IMR-90 (cell line): ENCODE data around the gene ZNF248.

Experiments used
- BHLHE40 ChIP-seq: fragments of 150-350 bp; IDR thresholded peaks from 2 replicates; pipeline ENCODE4 v1.6.1; 2016; ENCODE audit warnings: mild to moderate bottlenecking, low read depth, low read length
- CEBPB ChIP-seq: IDR thresholded peaks from 2 replicates; pipeline ENCODE4 v1.6.1; 2012; ENCODE audit warnings: low read depth, low read length, improper control_type of control experiment
- CHD1 ChIP-seq: IDR thresholded peaks from 2 replicates; pipeline ENCODE4 v1.6.1; 2012; ENCODE audit warnings: low read depth, low read length, improper control_type of control experiment
- MAZ ChIP-seq: IDR thresholded peaks from 2 replicates; pipeline ENCODE4 v1.6.1; 2012; ENCODE audit warnings: low read depth, mild to moderate bottlenecking, low read length, improper control_type of control experiment, moderate library complexity, borderline replicate concordance
- MXI1 ChIP-seq: IDR thresholded peaks from 2 replicates; pipeline ENCODE4 v1.6.1; 2012; ENCODE audit warnings: low read depth, mild to moderate bottlenecking, low read length, moderate library complexity, borderline replicate concordance
- NFE2L2 ChIP-seq: fragments of 150-350 bp; IDR thresholded peaks from 2 replicates; pipeline ENCODE4 v1.6.1; 2016; ENCODE audit warnings: low read depth, mild to moderate bottlenecking, low read length
- POLR2A ChIP-seq: IDR thresholded peaks from 2 replicates; pipeline ENCODE4 v1.6.1; 2012; ENCODE audit warnings: mild to moderate bottlenecking, low read depth, low read length
- RAD21 ChIP-seq: IDR thresholded peaks from 2 replicates; pipeline ENCODE4 v1.6.1; 2012; ENCODE audit warnings: low read length, improper control_type of control experiment
- RCOR1 ChIP-seq: IDR thresholded peaks from 2 replicates; pipeline ENCODE4 v1.6.1; 2012; ENCODE audit warnings: mild to moderate bottlenecking, low read length, improper control_type of control experiment; ENCODE audit not compliant: insufficient replicate concordance
- RFX5 ChIP-seq: IDR thresholded peaks from 2 replicates; pipeline ENCODE4 v1.8.0; 2012; ENCODE audit warnings: low read depth, mild to moderate bottlenecking, low read length, moderate library complexity
- SMC3 ChIP-seq: fragments of 150-350 bp; IDR thresholded peaks from 2 replicates; pipeline ENCODE4 v1.6.1; 2016; ENCODE audit warnings: low read depth, mild to moderate bottlenecking, antibody characterized with exemption, low read length, moderate library complexity
- TF ChIP-seq, protein P1 (sequence below): conservative IDR thresholded peaks from 2 replicates; pipeline ENCODE4 v1.5.1; 2012; ENCODE audit warnings: mild to moderate bottlenecking, low read depth, low read length, improper control_type of control experiment
- TF ChIP-seq, protein P2 (sequence below): fragments of 150-350 bp; IDR thresholded peaks from 2 replicates; pipeline ENCODE4 v1.6.1; 2016; ENCODE audit warnings: low read depth, mild to moderate bottlenecking, low read length, moderate library complexity, borderline replicate concordance
- TF ChIP-seq, protein P3 (sequence below): fragments of 150-350 bp; IDR thresholded peaks from 2 replicates; pipeline ENCODE4 v1.6.1; 2017; ENCODE audit warnings: mild to moderate bottlenecking, antibody characterized with exemption, low read length, low read depth

DNA sequence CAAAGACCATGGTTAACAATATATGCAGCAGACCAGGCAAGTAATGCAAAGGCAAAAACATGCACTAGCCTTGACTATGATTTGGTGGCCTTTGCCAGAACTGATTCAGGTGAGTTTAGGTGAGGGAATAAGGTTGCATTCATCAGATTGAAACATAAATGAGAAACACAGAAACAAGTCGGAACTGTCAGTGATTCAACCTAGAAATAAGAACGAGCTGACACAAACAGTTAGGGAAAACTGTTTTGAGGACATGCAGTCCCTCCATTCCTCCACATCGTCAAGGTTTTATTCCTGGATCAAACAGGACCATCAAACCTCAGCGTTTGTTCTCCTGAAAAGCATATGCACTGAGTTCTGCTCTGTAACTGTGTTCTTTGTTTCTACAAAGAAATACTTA, 1.8 kb downstream of the ZNF248 start:
- TF ChIP-seq, protein P1, sequence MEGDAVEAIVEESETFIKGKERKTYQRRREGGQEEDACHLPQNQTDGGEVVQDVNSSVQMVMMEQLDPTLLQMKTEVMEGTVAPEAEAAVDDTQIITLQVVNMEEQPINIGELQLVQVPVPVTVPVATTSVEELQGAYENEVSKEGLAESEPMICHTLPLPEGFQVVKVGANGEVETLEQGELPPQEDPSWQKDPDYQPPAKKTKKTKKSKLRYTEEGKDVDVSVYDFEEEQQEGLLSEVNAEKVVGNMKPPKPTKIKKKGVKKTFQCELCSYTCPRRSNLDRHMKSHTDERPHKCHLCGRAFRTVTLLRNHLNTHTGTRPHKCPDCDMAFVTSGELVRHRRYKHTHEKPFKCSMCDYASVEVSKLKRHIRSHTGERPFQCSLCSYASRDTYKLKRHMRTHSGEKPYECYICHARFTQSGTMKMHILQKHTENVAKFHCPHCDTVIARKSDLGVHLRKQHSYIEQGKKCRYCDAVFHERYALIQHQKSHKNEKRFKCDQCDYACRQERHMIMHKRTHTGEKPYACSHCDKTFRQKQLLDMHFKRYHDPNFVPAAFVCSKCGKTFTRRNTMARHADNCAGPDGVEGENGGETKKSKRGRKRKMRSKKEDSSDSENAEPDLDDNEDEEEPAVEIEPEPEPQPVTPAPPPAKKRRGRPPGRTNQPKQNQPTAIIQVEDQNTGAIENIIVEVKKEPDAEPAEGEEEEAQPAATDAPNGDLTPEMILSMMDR: no peak
- TF ChIP-seq MAZ (no peak), POLR2A (no peak), RAD21 (no peak), CHD1 (no peak), CEBPB (no peak), SMC3 (no peak), BHLHE40 (no peak), RCOR1 (no peak), RFX5 (no peak), NFE2L2 (no peak), MXI1 (no peak)
- TF ChIP-seq, protein P2, sequence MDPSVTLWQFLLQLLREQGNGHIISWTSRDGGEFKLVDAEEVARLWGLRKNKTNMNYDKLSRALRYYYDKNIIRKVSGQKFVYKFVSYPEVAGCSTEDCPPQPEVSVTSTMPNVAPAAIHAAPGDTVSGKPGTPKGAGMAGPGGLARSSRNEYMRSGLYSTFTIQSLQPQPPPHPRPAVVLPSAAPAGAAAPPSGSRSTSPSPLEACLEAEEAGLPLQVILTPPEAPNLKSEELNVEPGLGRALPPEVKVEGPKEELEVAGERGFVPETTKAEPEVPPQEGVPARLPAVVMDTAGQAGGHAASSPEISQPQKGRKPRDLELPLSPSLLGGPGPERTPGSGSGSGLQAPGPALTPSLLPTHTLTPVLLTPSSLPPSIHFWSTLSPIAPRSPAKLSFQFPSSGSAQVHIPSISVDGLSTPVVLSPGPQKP: no peak
- TF ChIP-seq, protein P3, sequence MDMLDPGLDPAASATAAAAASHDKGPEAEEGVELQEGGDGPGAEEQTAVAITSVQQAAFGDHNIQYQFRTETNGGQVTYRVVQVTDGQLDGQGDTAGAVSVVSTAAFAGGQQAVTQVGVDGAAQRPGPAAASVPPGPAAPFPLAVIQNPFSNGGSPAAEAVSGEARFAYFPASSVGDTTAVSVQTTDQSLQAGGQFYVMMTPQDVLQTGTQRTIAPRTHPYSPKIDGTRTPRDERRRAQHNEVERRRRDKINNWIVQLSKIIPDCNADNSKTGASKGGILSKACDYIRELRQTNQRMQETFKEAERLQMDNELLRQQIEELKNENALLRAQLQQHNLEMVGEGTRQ: no peak
